Measurements from ENCODE around the gene PSMA8.
"Not testable (repeated sequence)": the region's sequence is repeated elsewhere in the genome, so short reads cannot be mapped to it uniquely, and the experiment has no call there.

PSMA8 gene

GRCh38 chr18:26238718-26239117 lies 105.0 kb downstream of the PSMA8 start:
- DNase-seq: not testable (repeated sequence)

DNA sequence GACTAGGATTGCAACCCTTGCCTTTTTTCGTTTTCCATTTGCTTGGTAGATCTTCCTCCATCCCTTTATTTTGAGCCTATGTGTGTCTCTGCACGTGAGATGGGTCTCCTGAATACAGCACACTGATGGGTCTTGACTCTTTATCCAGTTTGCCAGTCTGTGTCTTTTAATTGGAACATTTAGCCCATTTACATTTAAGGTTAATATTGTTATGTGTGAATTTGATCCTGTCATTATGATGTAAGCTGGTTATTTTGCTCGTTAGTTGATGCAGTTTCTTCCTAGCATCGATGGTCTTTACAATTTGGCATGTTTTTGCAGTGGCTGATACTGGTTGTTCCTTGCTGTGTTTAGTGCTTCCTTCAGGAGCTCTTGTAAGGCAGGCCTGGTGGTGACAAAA lies 108.7 kb downstream of the PSMA8 start:
- not testable (repeated sequence) for DNase-seq
